Measurements from ENCODE around the gene RIMS1.

GRCh38 chr6:72064399-72064975 is 178.1 kb downstream of the RIMS1 start:
- no peak for TF ChIP-seq CTCF (IDR thresholded peaks at IDR 0.05; ENCODE audit: low read length)
- TF ChIP-seq EZH2phosphoT487 (IDR thresholded peaks at IDR 0.05; ENCODE audit: low read length) = no peak
